BLaER1 (cell line): Measurements from ENCODE around the gene TTC33.
"Not testable (repeated sequence)": the region's sequence is repeated elsewhere in the genome, so short reads cannot be mapped to it uniquely, and the experiment has no call there.

Experiments
- H3K27ac ChIP-seq: shearing (Covaris generic); formaldehyde crosslinking; 2 replicates; pipeline ENCODE4 v1.8.1; 2022
- H3K27me3 ChIP-seq: shearing (Covaris generic); formaldehyde crosslinking; 2 replicates; pipeline ENCODE4 v1.8.1; 2022
- H3K36me3 ChIP-seq: shearing (Covaris generic); formaldehyde crosslinking; 2 replicates; pipeline ENCODE4 v1.8.1; 2022
- H3K4me1 ChIP-seq: shearing (Covaris generic); formaldehyde crosslinking; 2 replicates; pipeline ENCODE4 v1.8.1; 2022
- H3K4me2 ChIP-seq: shearing (Covaris generic); formaldehyde crosslinking; 2 replicates; pipeline ENCODE4 v1.8.1; 2022
- H3K4me3 ChIP-seq: shearing (Covaris generic); formaldehyde crosslinking; 2 replicates; pipeline ENCODE4 v1.8.1; 2022
- H3K9ac ChIP-seq: shearing (Covaris generic); formaldehyde crosslinking; 2 replicates; pipeline ENCODE4 v1.8.1; 2022
- H3K9me3 ChIP-seq: shearing (Covaris generic); formaldehyde crosslinking; 2 replicates; pipeline ENCODE4 v1.8.1; 2022
- H4K20me1 ChIP-seq: shearing (Covaris generic); formaldehyde crosslinking; 2 replicates; pipeline ENCODE4 v1.8.1; 2022
- Cebpa-rat ChIP-seq: shearing (Covaris generic); IDR thresholded peaks from 2 replicates; pipeline ENCODE4 v1.8.1; 2022

Gene TTC33

DNA sequence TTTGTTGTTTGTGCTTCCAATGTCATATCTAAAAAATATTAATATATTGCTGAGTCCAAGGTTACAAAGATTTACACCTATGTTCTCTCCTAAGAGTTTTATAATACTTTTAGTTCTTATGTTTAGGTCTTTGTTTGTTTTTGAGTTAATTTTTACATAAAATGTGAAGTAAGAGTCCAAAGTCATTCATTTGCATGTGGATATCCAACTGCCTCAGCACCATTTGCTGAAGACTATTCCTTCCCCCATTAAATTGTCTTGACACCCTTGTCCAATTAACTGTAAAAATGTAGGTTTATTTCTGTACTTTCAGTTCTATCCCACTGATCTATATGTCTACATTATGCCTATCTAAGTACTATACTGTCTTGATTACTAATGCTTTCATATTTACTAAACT lies 35.7 kb downstream of the TTC33 start:
- Histone ChIP-seq H3K9ac (no peak overlapping the region), H3K4me1 (no peaks in the 10 kb centered on the region), H3K27ac (no peak overlapping the region), H3K9me3 (peaks cover 52% of the 10 kb centered on the region), H4K20me1 (no peaks in the 10 kb centered on the region), H3K4me3 (no peak overlapping the region), H3K36me3 (peaks cover 77% of the 10 kb centered on the region), H3K4me2 (no peak overlapping the region), H3K27me3 (no peaks in the 10 kb centered on the region)
- TF ChIP-seq Cebpa-rat: no peak

DNA sequence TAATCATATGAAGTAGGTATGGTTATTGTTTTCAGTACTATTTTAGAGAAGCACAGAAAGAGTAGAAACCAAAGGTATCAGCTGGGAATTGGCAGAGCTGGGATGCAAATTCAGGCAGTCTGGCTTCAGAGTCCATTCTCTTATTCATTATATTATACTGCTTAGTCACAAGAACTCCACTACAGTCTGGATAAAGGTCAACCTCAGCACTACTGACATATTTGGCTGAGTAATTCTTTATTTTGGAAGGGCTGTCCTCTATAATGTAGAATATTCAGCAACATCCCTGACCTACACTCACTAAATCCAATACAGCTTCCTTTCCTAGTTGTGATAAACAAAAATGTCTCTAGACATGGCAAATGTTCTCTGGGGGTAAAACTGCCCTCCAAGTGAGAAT lies 38.5 kb downstream of the TTC33 start:
- H3K9ac ChIP-seq: no peak overlapping the region
- no peak overlapping the region for H3K4me2 ChIP-seq

DNA sequence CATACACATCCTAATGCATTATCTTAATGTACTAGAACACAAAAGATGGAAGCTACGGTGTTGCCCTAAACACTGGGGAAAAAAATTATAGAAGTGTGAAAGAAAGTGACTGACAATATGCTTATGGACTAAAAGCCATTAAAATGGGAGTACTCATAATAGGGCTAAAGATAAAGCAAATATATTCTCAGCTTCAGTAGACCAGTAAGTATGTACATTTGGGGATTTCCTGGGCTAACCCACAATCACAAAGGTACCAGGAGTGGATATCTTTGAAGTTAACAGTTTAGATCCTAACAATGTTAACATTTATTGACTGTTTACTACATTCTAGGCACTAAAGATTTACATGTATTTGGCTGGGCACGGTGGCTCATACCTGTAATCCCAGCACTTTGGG lies 39.2 kb downstream of the TTC33 start:
- H3K27me3 ChIP-seq: no peaks in the 10 kb centered on the region
- no peak overlapping the region for H3K4me2 ChIP-seq
- no peaks in the 10 kb centered on the region for H4K20me1 ChIP-seq
- TF ChIP-seq Cebpa-rat: no peak
- H3K4me3 ChIP-seq: no peak overlapping the region
- no peaks in the 10 kb centered on the region for H3K4me1 ChIP-seq
- peaks cover 53% of the 10 kb centered on the region for H3K36me3 ChIP-seq
- peaks cover 27% of the 10 kb centered on the region for H3K9me3 ChIP-seq
- H3K9ac ChIP-seq: no peak overlapping the region
- H3K27ac ChIP-seq: no peak overlapping the region

More for the DNA sequence above, 38.5 kb downstream of the TTC33 start:
- TF ChIP-seq Cebpa-rat: no peak
- H3K4me1 ChIP-seq: no peaks in the 10 kb centered on the region
- no peak overlapping the region for H3K4me3 ChIP-seq
- no peaks in the 10 kb centered on the region for H4K20me1 ChIP-seq
- peaks cover 59% of the 10 kb centered on the region for H3K36me3 ChIP-seq
- peaks cover 31% of the 10 kb centered on the region for H3K9me3 ChIP-seq
- H3K27ac ChIP-seq: no peak overlapping the region
- no peaks in the 10 kb centered on the region for H3K27me3 ChIP-seq

DNA sequence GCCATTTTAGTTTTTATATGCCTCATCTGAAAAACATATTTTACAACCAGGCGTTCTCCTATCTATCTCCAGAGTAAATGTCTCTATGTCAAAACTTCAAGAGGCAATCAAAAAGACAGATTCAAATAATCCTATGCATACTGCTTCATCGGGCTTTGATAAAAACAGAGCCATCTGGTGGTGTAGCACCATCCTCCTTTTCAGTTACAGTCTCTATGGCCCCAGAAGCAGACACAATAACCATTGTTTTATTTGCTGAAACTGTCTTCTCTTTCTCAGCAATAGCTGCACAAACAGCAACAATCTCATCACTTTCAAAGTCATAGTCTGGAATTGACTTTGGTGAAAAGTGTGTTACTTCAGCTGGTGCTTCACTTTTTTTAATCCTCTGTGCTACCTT lies 39.8 kb downstream of the TTC33 start:
- no peak for TF ChIP-seq Cebpa-rat
- peaks cover 47% of the 10 kb centered on the region for H3K36me3 ChIP-seq
- H3K9ac ChIP-seq: no peak overlapping the region
- H3K4me2 ChIP-seq: no peak overlapping the region
- no peak overlapping the region for H3K4me3 ChIP-seq
- H3K27ac ChIP-seq: no peak overlapping the region
- no peaks in the 10 kb centered on the region for H3K27me3 ChIP-seq
- H3K4me1 ChIP-seq: no peaks in the 10 kb centered on the region
- peaks cover 26% of the 10 kb centered on the region for H3K9me3 ChIP-seq
- no peaks in the 10 kb centered on the region for H4K20me1 ChIP-seq

DNA sequence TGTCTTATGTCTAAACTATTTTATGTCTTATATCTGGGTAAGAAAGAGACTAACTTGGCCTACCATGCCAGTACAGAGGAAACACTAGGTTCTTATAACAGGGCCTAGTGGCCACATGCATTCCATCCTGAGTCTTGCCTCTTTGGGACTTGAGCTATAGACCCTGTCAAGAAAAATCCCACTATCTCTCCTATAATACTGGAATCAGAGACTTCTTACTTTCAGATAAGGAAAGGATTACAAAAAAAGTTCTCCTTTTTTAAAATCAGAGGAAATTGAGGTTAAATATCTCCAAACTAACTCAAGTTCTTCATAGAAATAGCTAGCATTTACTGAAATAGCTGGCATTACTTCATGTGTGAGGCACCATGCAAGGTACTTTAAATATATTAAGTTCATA lies 41.8 kb downstream of the TTC33 start:
- H3K9ac ChIP-seq: no peak overlapping the region
- no peak overlapping the region for H3K27ac ChIP-seq
- no peak overlapping the region for H3K4me3 ChIP-seq
- H4K20me1 ChIP-seq: no peaks in the 10 kb centered on the region
- peaks cover 20% of the 10 kb centered on the region; the same call in 1 of the 2 replicates for H3K9me3 ChIP-seq
- TF ChIP-seq Cebpa-rat: no peak
- no peak overlapping the region for H3K4me2 ChIP-seq
- peaks cover 38% of the 10 kb centered on the region for H3K36me3 ChIP-seq
- no peaks in the 10 kb centered on the region for H3K4me1 ChIP-seq
- H3K27me3 ChIP-seq: no peaks in the 10 kb centered on the region

DNA sequence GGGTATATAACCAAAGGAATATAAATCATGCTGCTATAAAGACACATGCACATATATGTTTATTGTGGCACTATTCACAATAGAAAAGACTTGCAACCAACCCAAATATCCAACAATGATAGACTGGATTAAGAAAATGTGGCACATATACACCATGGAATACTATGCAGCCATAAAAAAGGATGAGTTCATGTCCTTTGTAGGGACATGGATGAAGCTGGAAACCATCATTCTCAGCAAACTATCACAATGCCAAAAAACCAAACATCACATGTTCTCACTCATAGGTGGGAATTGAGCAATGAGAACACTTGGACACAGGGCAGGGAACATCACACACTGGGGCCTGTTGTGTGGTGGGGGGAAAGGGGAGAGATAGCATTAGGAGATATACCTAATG lies 45.2 kb downstream of the TTC33 start:
- not testable (repeated sequence) for H3K4me2 ChIP-seq, H3K4me1 ChIP-seq, H3K9ac ChIP-seq, H4K20me1 ChIP-seq, H3K27ac ChIP-seq, H3K4me3 ChIP-seq, H3K27me3 ChIP-seq
- Histone ChIP-seq H3K36me3 (peaks cover 15% of the 10 kb centered on the region), H3K9me3 (peaks cover 20% of the 10 kb centered on the region)

DNA sequence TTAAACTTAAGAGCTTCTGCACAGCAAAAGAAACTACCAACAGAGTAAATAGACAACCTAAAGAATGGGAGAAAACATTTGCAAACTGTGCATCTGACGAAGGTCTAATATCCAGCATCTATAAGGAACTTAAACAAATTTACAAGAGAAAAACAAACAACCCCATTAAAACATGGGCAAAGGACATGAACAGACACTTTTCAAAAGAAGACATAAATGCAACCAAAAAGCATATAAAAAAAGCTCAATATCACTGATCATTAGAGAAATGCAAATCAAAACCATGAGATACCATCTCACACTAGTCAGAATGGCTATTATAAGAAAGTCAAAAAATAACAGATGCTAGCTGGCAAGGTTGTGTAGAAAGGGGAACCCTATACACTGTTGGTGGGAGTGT lies 50.3 kb downstream of the TTC33 start:
- not testable (repeated sequence) for H3K27me3 ChIP-seq, H3K4me2 ChIP-seq, H3K4me1 ChIP-seq, H3K4me3 ChIP-seq, H3K9ac ChIP-seq, H3K27ac ChIP-seq, H4K20me1 ChIP-seq
- Histone ChIP-seq H3K36me3 (peaks cover 26% of the 10 kb centered on the region), H3K9me3 (peaks cover 56% of the 10 kb centered on the region)

DNA sequence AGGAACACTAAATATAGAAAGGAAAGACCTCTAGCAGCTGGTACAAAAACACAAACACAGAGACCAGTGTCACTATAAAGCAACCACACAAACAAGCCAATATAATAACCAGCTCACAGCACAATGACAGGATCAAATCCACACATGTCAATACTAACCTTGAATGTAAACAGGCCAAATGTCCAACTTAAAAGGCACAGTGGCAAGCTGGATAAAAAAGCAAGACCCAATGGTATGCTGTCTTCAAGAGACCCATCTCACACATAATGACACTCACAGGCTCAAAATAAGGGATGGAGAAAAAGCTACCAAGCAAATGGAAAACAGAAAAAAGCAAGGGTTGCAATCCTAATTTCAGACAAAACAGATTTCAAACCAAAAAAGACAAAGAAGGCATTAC lies 53.7 kb downstream of the TTC33 start:
- H4K20me1 ChIP-seq, H3K27ac ChIP-seq, H3K4me2 ChIP-seq, H3K27me3 ChIP-seq, H3K4me1 ChIP-seq, H3K4me3 ChIP-seq, H3K9ac ChIP-seq: not testable (repeated sequence)
- Histone ChIP-seq H3K9me3 (peaks cover 55% of the 10 kb centered on the region), H3K36me3 (peaks cover 36% of the 10 kb centered on the region)

DNA sequence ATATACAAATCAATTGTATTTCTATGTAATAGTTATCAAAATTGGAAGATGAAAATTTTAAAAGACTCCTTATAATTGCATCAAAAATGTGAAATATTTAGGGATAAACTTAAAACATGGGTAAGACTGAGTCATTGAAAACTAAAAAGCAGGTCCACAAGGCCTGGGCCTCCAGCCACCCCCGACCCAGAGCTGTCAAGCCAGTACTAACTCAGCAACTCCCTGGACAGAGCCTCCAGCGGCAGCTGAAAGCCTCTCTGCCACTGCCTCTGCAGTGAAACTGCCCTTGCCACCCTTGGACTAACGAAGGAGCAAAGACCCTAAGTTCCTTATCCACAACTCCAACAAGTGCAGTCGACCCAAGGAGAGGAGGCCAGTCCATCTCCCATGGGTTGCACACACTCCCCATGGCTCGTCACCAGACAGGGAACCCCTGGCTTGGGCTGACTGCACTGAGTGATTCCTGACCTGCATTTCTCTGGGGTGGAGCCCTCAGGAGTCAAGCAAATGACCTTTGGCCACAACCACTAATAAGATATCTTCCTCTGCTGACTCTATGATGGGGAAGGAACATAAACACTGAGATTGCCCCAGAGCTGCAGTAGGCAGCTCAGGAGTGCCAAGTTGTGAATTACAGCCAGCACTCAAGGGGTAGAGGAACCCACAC lies 55.5 kb downstream of the TTC33 start:
- Histone ChIP-seq H4K20me1 (peaks cover 11% of the 10 kb centered on the region; the same call in 1 of the 2 replicates), H3K9me3 (peaks cover 43% of the 10 kb centered on the region), H3K9ac (no peak overlapping the region), H3K4me2 (no peak overlapping the region), H3K27ac (no peak overlapping the region), H3K27me3 (no peaks in the 10 kb centered on the region), H3K36me3 (peaks cover 44% of the 10 kb centered on the region), H3K4me3 (no peak overlapping the region), H3K4me1 (no peaks in the 10 kb centered on the region)
- no peak for TF ChIP-seq Cebpa-rat

DNA sequence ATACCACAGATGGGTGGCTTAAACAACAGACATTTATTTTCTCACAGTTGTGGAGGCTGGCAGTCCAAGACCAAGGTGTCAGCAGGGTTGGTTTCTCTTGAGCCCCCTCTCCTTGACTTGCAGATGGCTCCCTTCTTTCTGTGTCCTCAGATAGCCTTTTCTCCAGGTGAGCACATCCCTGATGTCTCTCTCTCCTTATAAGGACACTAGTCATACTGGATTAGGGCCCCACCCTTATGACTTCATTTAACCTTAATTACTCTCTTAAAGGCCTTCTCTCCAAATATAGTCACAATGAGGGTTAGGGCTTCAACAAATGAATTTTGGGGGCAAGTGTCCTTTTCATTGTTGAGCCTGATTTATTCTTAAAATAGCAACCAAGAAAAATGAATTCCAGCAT lies 61.3 kb downstream of the TTC33 start:
- Histone ChIP-seq H4K20me1 (peaks cover 60% of the 10 kb centered on the region), H3K4me3 (no peak overlapping the region), H3K27ac (no peak overlapping the region), H3K36me3 (peaks cover 71% of the 10 kb centered on the region), H3K9me3 (peaks cover 6% of the 10 kb centered on the region), H3K27me3 (no peaks in the 10 kb centered on the region), H3K9ac (no peak overlapping the region), H3K4me2 (no peak overlapping the region), H3K4me1 (peaks cover 3% of the 10 kb centered on the region; the same call in 1 of the 2 replicates)
- no peak for TF ChIP-seq Cebpa-rat

DNA sequence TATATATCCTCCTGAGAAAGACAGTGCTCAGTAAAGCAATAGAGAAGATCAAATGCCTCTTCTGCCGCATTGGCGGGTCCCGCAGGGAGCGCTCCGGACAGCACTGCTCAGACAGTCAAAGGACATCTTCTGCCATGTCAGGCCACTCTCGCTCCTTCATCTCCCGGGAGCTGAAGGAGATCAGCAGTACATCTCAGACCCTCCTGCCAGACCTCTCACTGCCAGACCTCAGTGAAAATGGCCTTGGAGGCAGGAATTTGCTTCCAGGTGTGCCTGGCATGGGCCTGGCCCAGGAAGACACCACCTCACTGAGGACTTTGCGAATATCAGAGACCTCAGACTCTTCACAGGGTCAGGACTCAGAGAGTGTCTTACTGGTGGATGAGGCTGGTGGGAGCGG lies 63.9 kb downstream of the TTC33 start:
- Histone ChIP-seq H3K4me2 (no peak overlapping the region), H3K27me3 (no peaks in the 10 kb centered on the region), H3K9me3 (peaks cover 6% of the 10 kb centered on the region), H3K4me3 (no peak overlapping the region), H4K20me1 (peaks cover 84% of the 10 kb centered on the region), H3K4me1 (peaks cover 26% of the 10 kb centered on the region), H3K9ac (no peak overlapping the region), H3K27ac (no peak overlapping the region), H3K36me3 (peaks cover 73% of the 10 kb centered on the region)
- no peak for TF ChIP-seq Cebpa-rat
